GM19324 (cell line): ENCODE measurements around the gene ATAD2B.

ENCODE experiments used
- ATAC-seq: cut with Tn5 transposase; IDR thresholded peaks from one replicate; pipeline ENCODE4 v1.9.1; 2021; ENCODE audit warnings: mild to moderate bottlenecking, moderate library complexity; ENCODE audit not compliant: unreplicated experiment, low FRiP score

Gene ATAD2B

GRCh38 chr2:23838996-23839395 lies 87.9 kb downstream of the ATAD2B start:
- no peak for ATAC-seq

GRCh38 chr2:23838581-23838980 lies 88.3 kb downstream of the ATAD2B start:
- ATAC-seq: no peak

DNA sequence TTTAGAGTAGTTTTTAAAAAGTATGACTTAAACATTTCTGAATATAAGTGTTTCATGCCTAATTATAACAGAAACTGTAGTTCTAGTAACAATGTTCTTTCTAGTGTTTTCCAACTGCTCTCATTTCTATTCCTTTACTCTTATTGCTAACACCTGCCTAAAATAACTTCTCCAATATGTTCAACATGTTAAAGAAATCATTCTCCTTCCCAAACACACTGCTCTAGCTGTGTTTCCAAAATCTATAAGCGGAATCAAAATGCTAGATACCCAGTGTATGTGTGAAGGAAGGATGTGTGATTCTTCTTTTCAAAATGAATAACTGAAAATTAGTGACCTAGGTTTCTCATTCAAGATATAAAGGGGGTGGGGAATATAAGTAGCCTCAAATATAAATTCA lies 89.1 kb downstream of the ATAD2B start:
- ATAC-seq: no peak

DNA sequence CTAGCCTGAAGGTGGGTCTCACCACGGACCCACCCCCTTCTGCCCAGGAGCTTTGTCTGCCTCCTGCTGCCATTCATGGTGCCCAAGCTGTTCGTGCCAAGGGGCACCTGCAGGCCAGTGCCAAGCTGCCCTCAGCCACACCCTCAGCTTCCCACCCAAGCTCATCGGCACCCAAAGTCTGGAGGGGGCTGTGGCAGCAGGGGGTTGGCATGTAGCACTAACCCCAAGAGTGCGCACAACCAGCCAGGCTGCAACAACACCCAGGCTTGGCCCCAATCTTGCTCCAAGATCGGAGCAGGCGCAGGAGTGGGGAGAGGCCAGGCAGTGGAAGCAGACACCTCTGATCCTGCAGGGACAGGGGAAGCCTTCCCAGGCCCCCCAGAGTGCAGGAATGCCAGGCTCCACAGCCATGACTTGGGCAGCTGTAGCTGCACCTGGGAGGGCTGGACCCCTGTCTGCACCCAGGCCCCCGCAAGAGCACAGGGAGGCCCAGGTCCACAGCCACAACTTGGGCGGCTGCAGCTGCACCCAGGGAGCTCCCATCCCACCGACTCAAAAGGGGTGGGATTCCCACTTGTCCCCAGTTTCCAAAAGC lies 89.9 kb downstream of the ATAD2B start:
- ATAC-seq: no peak

- no peak for ATAC-seq
These were observed 90.4 kb downstream of the ATAD2B start for GRCh38 chr2:23836505-23836904.

- ATAC-seq: no peak
These were observed 90.9 kb downstream of the ATAD2B start for GRCh38 chr2:23835988-23836387.

GRCh38 chr2:23835423-23835822 lies 91.5 kb downstream of the ATAD2B start:
- no peak for ATAC-seq

DNA sequence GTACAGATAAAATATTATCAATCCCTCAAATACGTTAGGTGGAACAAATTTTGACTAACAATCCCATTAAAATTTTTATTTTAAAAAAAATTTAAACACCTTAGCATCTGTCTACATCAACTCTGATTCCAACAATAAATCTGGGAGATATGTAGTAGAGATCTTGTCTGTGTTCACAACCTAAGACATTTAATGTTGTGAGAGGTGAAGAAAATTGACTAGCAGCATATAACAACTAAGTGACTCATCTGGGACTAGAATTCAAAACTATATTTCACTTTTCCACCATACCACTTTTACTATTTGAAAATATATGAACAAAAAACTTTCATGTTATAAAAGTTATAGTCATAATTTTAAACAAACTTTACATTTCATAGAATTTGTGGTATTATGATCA lies 97.9 kb downstream of the ATAD2B start:
- no peak for ATAC-seq

DNA sequence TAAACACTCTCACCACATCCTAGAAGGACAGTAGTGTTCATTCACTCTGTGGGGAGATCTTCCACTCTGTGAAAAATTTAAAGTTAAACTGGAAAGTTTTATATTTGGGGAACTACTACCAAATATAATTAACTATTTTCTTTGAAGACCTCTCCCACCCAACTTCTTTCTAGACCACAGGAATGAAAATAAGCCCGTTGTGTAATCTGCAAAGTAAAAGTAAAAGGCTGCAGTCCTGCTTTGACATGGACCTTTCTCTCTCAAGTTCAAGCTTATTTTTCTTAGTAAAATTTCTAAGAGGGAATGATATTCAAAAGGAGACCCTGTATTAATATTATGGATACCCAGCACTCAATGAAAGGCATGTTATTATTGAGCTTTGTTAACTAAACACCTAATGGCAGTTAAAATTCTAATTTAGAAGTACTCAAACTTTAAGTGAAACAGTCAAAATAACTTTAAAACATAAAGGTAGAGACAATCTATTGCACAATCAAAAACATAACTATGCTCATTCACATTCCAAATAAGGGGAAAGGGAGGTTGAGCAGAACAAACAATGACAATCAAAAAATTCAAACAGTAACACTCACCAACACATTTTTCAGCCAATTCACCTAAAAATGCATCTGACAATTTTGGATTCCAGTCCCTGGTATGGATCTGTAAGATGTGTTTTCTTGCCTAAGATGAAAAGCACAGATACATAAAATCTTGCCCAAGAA lies 98.5 kb downstream of the ATAD2B start:
- no peak for ATAC-seq

DNA sequence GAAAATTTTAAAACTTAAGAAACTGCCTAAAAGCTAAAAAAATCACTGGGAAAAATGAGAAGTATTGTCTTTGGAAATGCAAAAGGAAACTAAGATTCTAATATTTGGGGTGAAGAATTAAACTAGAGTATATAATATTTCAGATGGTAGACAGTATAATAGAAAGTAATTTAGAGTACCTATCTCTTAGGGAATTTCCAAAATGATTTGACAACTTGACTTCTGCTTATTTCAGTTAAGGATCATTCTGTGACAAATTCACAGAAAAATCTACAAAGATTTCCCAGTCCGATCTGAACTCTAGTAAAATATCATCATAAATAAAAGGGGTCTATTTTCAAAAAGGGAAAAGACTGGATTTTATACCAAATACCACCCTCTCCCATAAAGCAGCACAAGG lies 99.6 kb downstream of the ATAD2B start:
- no peak for ATAC-seq

DNA sequence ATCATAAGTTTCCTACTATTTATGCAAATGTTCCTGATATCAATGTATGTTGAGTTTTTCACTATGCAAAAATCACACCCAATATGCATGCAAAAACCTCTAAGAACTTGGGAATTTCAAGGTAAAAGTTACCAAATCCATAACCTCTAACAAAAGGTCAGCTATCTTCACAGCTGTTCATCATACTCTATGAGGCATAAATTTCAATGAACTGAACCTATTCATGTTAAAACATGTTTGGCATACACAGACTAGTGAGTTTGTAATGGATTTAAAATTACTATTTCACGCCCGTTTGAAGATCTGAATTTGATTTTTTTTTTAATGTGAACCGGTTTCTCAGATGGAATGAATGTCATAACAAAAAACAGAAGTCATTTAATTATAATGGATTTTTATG lies 100.2 kb downstream of the ATAD2B start:
- no peak for ATAC-seq

DNA sequence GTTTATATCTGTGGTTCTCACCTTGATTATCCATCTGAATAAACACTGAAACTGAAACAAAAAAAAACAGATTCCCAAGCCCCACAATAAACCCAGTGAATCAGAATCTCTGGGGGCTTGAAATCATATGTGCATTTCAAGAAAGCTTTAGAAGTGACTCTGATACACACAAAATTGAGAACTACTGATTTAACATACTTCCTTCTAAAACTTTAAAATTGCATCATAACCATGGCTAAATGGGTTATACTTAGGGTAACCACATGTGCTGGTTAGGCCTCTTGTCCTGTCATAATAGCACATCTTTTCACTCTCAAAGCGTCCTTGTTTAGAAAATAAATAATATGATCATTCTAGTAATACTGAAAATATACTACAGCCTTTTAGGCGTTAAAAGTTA lies 100.9 kb downstream of the ATAD2B start:
- no peak for ATAC-seq

GRCh38 chr2:23824777-23825212 lies 102.1 kb downstream of the ATAD2B start:
- no peak for ATAC-seq

DNA sequence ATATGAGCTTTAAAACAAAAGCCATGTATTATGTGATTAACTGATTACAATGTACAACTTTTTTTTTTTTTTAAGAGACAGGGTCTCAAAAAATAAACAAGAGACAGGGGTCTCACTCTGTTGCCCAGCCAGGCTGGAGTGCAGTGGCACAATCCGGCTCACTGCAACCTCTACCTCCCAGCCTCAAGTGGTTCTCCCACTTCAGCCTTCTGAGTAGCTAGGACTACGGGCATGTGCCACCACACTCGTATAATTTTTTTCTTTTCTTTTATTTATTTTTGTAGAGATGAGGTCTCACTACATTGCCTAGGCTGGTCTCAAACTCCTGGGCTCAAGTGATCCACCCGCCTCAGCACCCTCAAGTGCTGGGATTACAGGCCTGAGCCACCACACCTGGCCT lies 103.1 kb downstream of the ATAD2B start:
- ATAC-seq: no peak

DNA sequence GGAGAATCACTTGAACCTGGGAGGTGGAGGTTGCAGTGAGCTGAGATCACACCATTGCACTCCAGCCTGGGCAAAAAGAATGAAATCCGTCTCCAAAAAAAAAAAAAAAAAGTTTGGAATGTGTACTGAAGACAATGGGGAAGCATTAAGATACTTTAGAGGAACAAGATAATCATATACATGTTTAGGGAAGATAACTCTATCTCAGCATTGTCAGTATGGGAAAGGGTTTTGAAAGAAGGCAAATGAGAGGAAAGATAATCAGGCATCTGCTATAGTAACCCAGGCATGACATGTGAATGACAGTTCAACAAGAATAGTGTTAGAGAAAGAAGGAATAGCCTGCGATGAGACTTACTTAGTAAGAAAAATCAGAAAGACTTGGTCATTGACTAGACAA lies 112.0 kb downstream of the ATAD2B start:
- no peak for ATAC-seq

- no peak for ATAC-seq
These were observed 113.5 kb downstream of the ATAD2B start for GRCh38 chr2:23813438-23813837.

GRCh38 chr2:23809150-23809549 lies 117.8 kb downstream of the ATAD2B start:
- ATAC-seq: no peak

GRCh38 chr2:23806665-23807249 lies 120.2 kb downstream of the ATAD2B start:
- no peak for ATAC-seq

DNA sequence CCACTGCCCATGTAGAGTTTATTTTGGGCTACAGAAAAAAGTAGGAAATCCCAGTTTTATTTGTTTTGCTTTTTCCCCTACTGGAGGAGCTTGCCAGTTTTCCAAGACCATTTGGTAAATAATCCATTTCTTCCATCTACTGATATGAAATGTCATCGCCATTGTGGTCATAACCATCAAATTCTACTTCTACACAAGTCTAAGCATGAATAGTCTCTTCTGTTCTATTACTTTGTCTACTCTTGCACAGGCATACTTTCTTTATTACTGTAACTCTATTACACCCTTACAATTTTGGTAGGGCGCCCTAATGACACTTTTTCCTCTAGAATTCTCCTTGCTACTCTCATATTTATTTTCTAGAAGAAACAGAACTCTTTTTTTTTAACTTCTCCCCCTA lies 120.7 kb downstream of the ATAD2B start:
- ATAC-seq: no peak

GRCh38 chr2:23803965-23804542 lies 122.9 kb downstream of the ATAD2B start:
- ATAC-seq: no peak

DNA sequence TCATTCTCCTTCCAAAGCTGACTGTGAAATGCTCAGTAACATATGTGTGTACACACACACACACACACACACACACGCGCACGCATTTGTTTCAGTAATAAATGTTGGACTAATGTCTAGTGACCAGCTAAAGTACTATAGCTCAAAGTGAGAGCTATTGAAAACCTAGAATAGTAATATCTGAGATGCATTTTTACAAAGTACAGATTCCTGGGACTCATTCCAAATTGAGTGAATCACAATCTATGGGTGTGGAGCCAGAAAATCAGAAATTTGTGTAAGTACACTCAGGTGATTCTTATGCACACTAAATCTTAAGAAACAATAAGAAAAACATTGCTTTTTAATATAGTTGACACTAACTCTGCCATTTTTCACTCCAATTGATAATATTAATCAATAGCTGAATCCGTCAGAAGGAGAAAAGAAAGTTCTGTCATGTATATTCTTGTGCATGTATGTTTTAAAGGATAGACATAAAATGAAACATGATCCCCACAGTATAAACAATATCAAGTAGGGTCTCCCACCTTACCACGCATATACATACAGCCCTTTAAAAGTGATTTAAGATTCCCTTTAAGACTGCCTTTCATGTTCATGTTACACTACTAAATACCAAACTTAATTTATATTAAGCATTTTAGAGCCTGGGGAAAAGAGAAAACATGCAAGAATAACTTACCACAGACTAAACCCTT lies 123.5 kb downstream of the ATAD2B start:
- ATAC-seq: no peak
